Fibroblast of villous mesenchyme (primary cell): ENCODE results near the gene DCDC2B. TPM values are rescaled to one million over a fixed set of nuclear protein-coding genes. Genes with fewer than 3 reads are reported as not detected.
A peak's percentile ranks its signal among the peaks of the same experiment; 100 is the strongest.

Experiments
- DNase-seq: peaks from one replicate; pipeline ENCODE4 v3.0.0-alpha.2; 2010; ENCODE audit warnings: low read depth
- H3K4me3 ChIP-seq: 2 replicates; pipeline ENCODE4 v1.5.1; 2011; ENCODE audit warnings: low read depth, mild to moderate bottlenecking, low read length
- CTCF ChIP-seq: IDR thresholded peaks from 2 replicates; pipeline ENCODE4 v1.5.1; 2012; ENCODE audit warnings: low read depth, mild to moderate bottlenecking, low read length; ENCODE audit not compliant: insufficient read depth
- total RNA-seq: library from RNA; depleted of rRNA; stranded (reverse); fragments of >200 nt; gene quantifications from 2 replicates; pipeline ENCODE4 v1.2.3, GENCODE V29; 2012

DCDC2B gene
- total RNA-seq, 1 donor = not detected

- TF ChIP-seq CTCF = peak; percentile 88
- DNase-seq = peak; percentile 65
- no peak overlapping the region for H3K4me3 ChIP-seq
Measured at GRCh38 chr1:32215629-32216480, 7.0 kb downstream of the DCDC2B start.

GRCh38 chr1:32216566-32216965, 7.7 kb downstream of the DCDC2B start:
- H3K4me3 ChIP-seq = no peak overlapping the region
- no peak for DNase-seq
- no peak for TF ChIP-seq CTCF

GRCh38 chr1:32219022-32219421, 10.1 kb downstream of the DCDC2B start:
- TF ChIP-seq CTCF = no peak
- H3K4me3 ChIP-seq = no peak overlapping the region
- peak; percentile 75 for DNase-seq

GRCh38 chr1:32220746-32221580, 12.1 kb downstream of the DCDC2B start:
- TF ChIP-seq CTCF = no peak
- H3K4me3 ChIP-seq = peak overlapping the region; percentile 86
- DNase-seq = no peak

GRCh38 chr1:32221581-32221979, 12.7 kb downstream of the DCDC2B start:
- TF ChIP-seq CTCF = no peak
- peak overlapping the region; percentile 86 for H3K4me3 ChIP-seq
- no peak for DNase-seq

- no peak for TF ChIP-seq CTCF
Measured at GRCh38 chr1:32221980-32222755, 13.3 kb downstream of the DCDC2B start, which contains the start of the genes EIF3I and TMEM234. EIF3I (plus strand) TSS chr1:32222407; CDS start chr1:32222442, 35 bp downstream. TMEM234 (minus strand) TSS chr1:32222353; CDS start chr1:32222322, 31 bp downstream.

More at GRCh38 chr1:32221980-32222755, 13.3 kb downstream of the DCDC2B start, which contains the start of the genes EIF3I and TMEM234:
- peak; percentile 93 for DNase-seq
- H3K4me3 ChIP-seq = peak within 1 kb of the TSS; percentile 86
